Inferior parietal cortex (tissue), 1 donor: ENCODE measurements around the gene SMIM30.
A peak's percentile ranks its signal among the peaks of the same experiment; 100 is the strongest.

ENCODE experiments used
- DNase-seq: peaks from one replicate; pipeline ENCODE4 v3.0.0-alpha.2; 2016; ENCODE audit errors: extremely low spot score

The SMIM30 gene

DNA sequence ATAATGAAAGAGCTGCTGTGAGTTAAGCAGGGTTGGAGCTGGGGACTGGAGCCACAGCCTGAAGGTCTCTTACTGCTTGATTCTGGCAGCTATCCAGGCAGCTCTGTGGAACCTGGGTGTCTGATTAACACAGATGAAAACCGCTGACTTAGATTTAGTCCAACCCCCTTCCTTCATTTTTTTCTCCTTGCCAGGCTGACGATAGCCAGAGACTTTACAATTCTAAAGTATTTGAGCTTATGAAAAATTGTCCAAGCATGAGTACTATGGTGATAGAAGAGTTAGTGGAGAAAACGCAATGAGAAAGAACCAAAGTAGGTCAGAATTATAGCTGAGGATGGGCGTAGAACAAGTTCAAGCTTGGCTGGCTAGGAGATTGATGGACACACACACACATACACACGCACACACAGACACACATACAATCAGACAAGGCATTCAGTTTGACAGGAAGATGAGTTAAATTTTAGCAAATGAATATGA is 18.2 kb downstream of the SMIM30 start:
- DNase-seq: no peak

DNA sequence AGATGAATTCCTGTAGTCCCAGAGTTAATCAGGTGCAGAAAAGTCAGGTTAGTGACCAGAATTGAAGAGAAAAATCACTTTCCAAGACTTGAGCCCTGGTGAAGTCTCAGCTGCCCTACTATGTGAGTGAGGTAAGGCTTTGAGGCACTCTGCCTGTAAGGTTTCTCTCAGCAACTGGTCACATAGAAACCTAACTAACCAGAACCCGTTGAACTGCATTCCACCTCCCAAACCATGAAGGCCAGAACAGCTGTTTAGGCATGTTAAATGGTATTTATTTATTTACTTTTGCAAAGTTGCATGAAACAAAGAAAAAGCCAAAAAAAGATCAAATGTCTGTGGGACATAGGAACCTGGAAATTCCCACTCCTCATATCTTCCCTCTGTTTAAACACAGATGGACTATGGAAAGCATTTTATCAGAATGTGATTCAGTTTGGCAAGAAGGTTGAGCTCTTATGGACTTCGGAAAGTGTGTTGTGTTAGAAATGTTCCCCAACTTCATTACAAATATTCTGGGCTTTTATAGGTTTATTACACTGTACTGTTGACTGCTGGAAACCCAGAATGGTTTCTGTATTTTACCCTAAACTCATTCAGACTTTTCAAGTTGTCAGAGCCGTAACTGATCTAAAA is 19.0 kb downstream of the SMIM30 start:
- DNase-seq: no peak

DNA sequence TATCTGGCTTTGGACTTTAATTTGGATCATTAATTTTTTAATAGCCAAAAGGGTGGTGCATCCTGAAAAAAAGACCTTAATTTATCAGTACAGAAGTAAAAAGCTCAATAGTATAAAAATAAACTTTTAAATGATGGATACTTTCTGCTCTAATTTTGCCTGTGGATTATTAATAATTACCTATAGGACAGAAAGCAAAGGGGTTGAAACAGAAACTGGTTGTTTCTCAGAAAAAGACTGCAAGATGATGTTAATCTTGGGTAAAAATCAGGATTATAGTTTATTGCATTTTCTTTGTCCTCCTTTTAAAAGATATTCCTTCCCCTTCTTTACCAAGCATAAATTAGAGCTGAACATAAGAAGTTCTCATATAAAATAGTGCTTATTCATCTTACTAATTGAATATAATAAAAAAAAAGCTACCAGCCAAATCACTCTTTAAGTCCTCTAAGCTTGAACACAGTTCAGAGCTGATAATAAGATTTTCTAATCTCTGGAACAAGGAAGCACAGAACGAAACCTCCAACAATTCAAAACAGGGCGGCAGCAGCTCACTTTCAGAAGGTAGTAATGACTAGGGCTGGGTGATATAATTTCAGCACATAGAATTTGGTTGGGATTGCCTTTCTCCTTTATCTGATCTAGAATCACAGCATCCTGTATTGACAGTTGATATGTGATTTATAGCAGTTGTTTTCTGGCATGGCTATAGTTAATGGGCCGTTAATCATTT is 23.7 kb downstream of the SMIM30 start:
- no peak for DNase-seq

DNA sequence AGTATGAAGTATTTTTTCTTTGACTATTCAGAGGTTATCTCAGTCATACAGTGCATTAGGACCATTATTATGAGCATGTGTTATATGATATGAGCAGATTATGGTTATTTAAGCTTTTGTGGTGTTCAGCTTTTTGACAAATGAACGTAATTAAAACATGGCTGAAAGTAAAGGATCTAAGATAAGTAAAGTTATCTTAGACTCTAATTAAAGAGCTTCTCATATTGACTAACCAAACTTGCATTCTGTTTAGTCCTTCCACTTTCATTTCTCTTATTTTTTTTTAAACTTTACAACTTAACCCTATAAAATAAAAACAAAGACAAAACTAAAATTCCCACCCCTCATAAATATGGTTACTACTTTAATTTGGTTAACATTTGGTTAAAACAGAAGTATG is 24.8 kb downstream of the SMIM30 start:
- no peak for DNase-seq

GRCh38 chr7:113092762-113093161 is 25.6 kb downstream of the SMIM30 start:
- no peak for DNase-seq

DNA sequence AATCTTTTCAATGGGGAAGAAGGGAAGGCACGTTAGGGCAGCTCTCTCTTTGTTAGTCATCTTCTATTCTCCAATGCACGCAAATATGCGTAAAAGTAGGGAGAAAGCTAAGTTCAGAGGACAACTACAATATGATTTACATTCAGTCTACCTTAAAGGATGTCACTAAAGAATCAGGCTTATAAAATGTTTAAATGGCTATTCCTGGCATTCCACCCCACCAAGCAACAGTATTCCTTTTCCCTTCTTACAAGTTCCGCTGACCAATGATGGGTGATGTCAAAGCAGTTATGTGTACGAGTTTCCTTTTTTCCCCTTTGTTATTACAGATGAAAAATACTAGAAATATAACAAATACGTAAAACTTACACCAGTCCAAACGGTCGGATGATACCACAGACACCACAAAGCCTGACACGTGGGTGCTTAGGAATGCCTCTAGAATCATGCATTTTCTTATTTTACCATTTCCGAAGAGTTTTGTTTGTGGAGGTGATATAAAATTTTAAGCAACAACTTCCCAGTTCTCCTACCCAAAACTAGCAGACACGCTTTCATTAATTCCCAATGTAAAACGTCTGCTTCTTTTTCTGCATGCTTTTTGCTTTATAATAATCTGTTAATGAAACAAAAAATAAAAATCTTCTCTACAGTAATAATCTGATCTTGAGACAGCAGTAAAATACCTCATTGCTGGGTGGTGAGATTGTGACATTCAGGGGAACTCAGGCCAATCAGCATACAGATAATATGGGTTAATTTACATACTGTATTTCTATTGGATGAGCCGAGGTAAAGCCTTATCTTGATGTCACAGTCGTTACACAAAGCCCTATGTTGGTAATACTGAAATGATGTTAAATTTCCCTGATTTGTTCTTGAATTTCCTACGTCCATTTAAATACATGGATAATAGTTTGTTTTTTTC is 31.0 kb downstream of the SMIM30 start:
- peak; percentile 70 for DNase-seq

DNA sequence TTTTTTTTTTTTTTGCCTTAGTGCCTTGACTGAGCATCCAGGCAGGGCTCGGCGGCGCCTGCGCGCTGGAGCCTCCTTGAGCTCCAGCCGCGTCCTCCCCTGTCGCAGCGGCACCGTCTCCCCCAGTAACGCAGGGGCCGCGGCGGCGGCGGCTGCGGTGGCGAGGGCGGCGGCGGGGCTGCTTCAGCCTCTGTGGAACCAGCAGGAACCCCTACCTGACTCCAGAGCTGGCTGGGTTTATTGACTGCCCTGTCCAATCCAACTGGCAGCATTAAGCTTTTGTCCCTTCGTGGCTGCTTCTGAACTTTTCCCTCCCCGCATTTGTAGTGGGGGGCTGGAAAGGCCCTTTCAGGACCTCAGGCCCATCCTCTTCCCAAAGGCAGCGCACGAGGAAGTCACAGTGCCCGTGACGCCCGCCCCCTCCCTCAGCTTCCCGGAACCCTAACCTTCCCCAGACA is 31.9 kb downstream of the SMIM30 start, which contains the start of gene GPR85:
Gene GPR85, minus strand, starts transcription at position 397 of the 458 bp plus-strand sequence. CDS start 2,106 bp downstream, outside the sequence.
- DNase-seq: peak; percentile 67

GRCh38 chr7:113085781-113086390 is 32.5 kb downstream of the SMIM30 start:
- DNase-seq: peak; percentile 46

DNA sequence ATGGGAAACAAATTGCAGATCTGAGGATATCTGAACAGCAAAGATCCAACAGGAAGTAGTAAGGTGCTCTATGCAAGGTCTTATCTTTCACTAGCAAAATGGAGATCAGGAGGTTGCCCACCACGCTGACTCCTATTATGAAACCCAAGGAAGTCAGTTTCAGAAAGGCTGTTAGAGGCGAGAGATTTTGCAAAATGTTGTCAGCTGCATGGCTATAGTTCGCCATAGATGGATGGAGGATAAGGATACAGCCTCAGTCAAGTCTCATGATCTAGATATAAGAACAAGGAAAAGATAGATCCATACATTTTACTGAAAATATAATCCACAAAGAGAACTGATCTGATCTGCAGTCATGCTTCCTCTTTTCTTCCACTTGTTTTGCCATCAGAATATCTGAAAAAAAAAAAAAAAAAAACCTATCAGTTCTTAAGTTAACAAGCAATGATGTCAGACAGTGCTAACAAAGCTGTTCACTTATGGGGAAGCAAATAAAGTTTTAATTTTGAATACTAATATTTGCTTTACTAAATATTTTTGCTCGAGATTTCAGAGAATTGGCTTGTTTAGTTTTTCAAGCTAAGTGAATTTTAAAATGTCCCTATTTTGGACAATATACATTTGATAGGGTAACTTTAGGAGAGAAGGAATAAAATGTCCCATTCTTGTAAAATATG is 33.7 kb downstream of the SMIM30 start:
- DNase-seq: peak; percentile 29

DNA sequence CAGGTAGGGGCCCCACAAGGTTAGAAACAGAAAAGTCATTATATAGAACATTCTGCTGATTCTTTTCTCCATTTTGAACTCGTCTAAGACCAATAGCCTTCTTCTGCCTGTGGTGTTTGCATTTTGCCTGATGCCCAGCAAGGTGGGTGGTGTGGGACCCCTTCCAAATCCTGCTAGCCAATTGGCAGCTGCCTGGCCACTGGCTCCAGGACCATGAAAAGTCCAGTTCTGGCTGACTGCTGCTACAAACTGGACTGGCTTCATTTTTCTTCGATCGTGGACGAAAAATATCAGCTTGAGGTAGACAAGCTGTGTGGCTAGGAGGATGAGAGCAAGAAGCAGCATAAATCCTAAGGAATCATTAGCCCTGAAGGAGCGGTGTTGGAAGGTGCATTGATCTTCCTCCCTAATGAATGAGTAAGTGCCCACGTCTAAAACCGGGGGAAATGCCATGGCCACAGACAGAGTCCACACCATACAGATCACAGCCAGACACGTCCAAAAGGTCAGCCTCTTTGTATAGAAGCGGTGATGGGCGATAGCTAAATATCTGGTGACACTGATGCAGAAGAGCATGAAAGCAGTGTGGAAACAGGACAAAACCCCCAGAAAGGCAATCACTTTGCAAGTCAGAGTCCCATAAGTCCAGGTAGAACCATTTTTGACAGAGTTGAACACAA is 34.4 kb downstream of the SMIM30 start:
- DNase-seq: peak; percentile 19

- DNase-seq: peak; percentile 34
Observed at GRCh38 chr7:113083132-113083815, 35.1 kb downstream of the SMIM30 start.

- no peak for DNase-seq
Observed at GRCh38 chr7:113078331-113078730, 40.0 kb downstream of the SMIM30 start.

DNA sequence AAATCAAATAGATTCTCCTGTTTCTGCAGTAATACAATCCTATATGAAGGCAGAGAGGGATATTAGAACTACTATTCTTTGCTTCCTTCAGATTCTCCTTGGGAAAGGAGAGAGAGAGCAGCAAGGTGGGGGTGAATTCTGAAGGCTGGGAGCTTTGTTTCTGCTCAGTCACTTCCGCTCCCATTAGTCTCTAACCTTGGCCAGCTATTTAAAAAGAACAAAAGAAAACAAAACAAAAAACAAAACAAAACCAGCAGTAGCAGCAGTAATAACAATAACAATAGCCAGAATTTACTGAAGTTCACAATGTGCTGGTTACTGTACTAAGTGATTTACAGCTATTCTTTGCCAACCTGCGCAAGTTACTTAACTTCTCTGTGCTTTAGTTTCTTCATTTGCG is 41.7 kb downstream of the SMIM30 start:
- DNase-seq: no peak

DNA sequence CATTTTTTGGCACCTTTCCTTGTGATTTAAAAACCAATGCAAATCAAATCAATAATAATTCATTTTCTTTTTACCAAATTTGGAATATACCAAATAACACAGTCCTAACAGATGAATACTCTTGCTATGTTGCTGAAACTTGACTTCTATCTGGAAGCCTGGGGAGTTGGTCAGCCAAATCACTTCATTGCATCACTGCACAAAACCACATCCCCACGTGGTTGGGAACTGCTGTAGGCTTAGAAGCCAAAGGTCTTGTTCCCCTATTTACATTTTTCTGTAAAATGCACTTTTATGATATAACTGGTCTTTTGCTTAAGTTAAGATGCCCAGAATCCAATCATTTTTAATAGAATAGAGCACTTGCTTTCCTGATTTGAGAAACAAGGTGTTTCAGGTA is 46.9 kb downstream of the SMIM30 start:
- DNase-seq: no peak
